OCI-LY3 (cell line): ENCODE results near the gene CEP43.
A peak's percentile ranks its signal among the peaks of the same experiment; 100 is the strongest.
"Not testable (repeated sequence)": the region's sequence is repeated elsewhere in the genome, so short reads cannot be mapped to it uniquely, and the experiment has no call there.

Experiments used
- H2AFZ ChIP-seq: fragments of 200-600, 300-600 bp; shearing (Covaris generic); 2 replicates; pipeline ENCODE4 v1.6.0; 2014; ENCODE audit warnings: antibody characterized with exemption, low read depth, low read length
- H3K27ac ChIP-seq: fragments of 200-600, 300-600 bp; sonication (generic); 2 replicates; pipeline ENCODE4 v1.5.1; 2014; ENCODE audit warnings: mild to moderate bottlenecking, low read length, moderate library complexity, mixed read lengths
- H3K27me3 ChIP-seq: fragments of 200-600, 300-600 bp; sonication (generic); 2 replicates; pipeline ENCODE4 v1.6.1; 2014; ENCODE audit warnings: low read depth, low read length, mixed read lengths
- H3K36me3 ChIP-seq: fragments of 200-600, 300-600 bp; sonication (generic); replicated peaks from 2 replicates; pipeline ENCODE3; 2014; ENCODE audit warnings: low read depth, low read length, mixed read lengths
- H3K4me1 ChIP-seq: fragments of 300-600, 200-600 bp; sonication (generic); 2 replicates; pipeline ENCODE4 v1.6.1; 2014; ENCODE audit warnings: low read length, mixed read lengths
- H3K4me2 ChIP-seq: fragments of 200-600, 300-600 bp; sonication (generic); 2 replicates; pipeline ENCODE4 v1.6.1; 2014; ENCODE audit warnings: low read length, mixed read lengths
- H3K4me3 ChIP-seq: fragments of 300-600, 200-600 bp; sonication (generic); 2 replicates; pipeline ENCODE4 v1.5.1; 2014; ENCODE audit warnings: antibody characterized with exemption, mild to moderate bottlenecking, low read length, moderate library complexity
- H3K79me2 ChIP-seq: fragments of 300-600, 200-600 bp; shearing (Covaris generic); 2 replicates; pipeline ENCODE4 v1.6.1; 2014; ENCODE audit warnings: mild to moderate bottlenecking, low read length, mixed read lengths
- H3K9ac ChIP-seq: fragments of 300-600, 200-600 bp; shearing (Covaris generic); 2 replicates; pipeline ENCODE4 v1.6.0; 2014; ENCODE audit warnings: mild to moderate bottlenecking, low read length, moderate library complexity
- H3K9me3 ChIP-seq: fragments of 200-600, 300-600 bp; shearing (Covaris generic); 2 replicates; pipeline ENCODE4 v1.6.1; 2014; ENCODE audit warnings: low read length, mixed read lengths; ENCODE audit not compliant: insufficient read depth
- H4K20me1 ChIP-seq: fragments of 200-600, 300-600 bp; sonication (generic); 2 replicates; pipeline ENCODE4 v1.6.1; 2016; ENCODE audit warnings: low read length, mixed read lengths; ENCODE audit not compliant: insufficient read depth
- EZH2phosphoT487 ChIP-seq: fragments of 200-600 bp; shearing (Covaris generic); IDR thresholded peaks from 2 replicates; pipeline ENCODE4 v1.6.1; 2018; ENCODE audit warnings: antibody characterized with exemption, mixed run types, low read depth
- TF ChIP-seq, protein P1 (sequence below): fragments of 200-600, 300-600 bp; sonication (generic); IDR thresholded peaks from 2 replicates; pipeline ENCODE4 v1.5.1; 2014; ENCODE audit warnings: antibody characterized with exemption, low read length, low read depth

CEP43 gene

DNA sequence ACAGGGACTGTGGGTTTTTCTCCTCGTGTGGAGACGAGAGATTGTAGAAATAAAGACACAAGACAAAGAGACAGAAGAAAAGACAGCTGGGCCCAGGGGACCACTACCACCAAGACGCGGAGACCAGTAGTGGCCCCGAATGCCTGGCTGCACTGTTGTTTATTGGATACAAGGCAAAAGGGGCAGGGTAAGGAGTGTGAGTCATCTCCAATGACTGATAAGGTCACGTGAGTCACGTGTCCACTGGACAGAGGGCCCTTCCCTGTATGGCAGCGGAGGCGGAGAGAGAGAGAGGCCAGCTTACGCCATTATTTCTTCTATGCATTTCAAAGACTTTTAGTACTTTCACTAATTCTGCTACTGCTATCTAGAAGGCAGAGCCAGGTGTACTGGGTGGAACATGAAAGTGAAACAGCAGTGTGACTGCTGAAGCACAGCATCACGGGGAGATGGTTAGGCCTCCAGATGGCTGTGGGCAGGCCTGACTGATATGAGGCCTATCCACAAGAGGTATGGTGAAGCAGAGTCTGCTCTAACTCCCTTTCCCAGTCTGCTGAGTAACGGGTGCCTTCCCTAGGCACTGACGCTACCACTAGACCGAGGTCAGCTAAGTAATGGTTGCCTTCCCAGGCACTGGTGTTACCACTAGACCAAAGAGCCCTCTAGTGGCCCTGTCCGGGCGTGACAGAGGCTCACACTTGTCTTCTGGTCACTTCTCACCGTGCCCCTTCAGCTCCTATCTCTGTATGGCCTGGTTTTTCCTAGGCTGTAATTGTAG, 48.1 kb upstream of the CEP43 start:
- peak overlapping the region; percentile 70 for H3K4me3 ChIP-seq
- not testable (repeated sequence) for H3K79me2 ChIP-seq, H3K9me3 ChIP-seq, H2AFZ ChIP-seq
- H3K9ac ChIP-seq, result peak overlapping the region; percentile 51; the same call in 1 of the 2 replicates
- peaks cover 18% of the 10 kb centered on the region for H3K36me3 ChIP-seq
- H4K20me1 ChIP-seq, result peaks cover 34% of the 10 kb centered on the region
- TF ChIP-seq, protein P1, sequence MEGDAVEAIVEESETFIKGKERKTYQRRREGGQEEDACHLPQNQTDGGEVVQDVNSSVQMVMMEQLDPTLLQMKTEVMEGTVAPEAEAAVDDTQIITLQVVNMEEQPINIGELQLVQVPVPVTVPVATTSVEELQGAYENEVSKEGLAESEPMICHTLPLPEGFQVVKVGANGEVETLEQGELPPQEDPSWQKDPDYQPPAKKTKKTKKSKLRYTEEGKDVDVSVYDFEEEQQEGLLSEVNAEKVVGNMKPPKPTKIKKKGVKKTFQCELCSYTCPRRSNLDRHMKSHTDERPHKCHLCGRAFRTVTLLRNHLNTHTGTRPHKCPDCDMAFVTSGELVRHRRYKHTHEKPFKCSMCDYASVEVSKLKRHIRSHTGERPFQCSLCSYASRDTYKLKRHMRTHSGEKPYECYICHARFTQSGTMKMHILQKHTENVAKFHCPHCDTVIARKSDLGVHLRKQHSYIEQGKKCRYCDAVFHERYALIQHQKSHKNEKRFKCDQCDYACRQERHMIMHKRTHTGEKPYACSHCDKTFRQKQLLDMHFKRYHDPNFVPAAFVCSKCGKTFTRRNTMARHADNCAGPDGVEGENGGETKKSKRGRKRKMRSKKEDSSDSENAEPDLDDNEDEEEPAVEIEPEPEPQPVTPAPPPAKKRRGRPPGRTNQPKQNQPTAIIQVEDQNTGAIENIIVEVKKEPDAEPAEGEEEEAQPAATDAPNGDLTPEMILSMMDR, result peak; percentile 52
- H3K27ac ChIP-seq, result peak overlapping the region; percentile 89
- peaks cover 51% of the 10 kb centered on the region for H3K4me1 ChIP-seq
- peak overlapping the region; percentile 98 for H3K4me2 ChIP-seq
- H3K27me3 ChIP-seq, result peaks cover 19% of the 10 kb centered on the region

DNA sequence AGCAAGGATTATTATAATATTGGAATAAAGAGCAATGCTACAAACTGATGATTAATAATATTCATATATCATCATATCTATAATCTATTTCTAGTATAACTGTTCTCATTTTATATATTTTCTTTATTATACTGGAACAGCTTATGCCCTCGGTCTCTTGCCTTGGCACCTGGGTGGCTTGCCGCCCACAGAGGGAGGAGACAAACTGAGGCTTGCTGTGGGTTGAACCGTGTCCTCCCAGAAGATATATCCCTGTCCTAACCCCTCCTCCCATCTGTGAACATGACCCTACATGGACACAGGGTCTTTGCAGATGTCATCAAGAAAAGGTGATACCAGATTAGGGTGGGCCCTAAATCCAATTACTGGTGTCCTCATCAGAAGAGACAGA, 47.5 kb upstream of the CEP43 start:
- H3K9me3 ChIP-seq, result no peaks in the 10 kb centered on the region
- H3K79me2 ChIP-seq, result no peaks in the 10 kb centered on the region
- no peak for TF ChIP-seq EZH2phosphoT487
- TF ChIP-seq, protein P1, result no peak
- H3K27me3 ChIP-seq, result peaks cover 19% of the 10 kb centered on the region
- H4K20me1 ChIP-seq, result peaks cover 34% of the 10 kb centered on the region
- H2AFZ ChIP-seq, result no peak overlapping the region
- H3K4me3 ChIP-seq, result peak overlapping the region; percentile 30; the same call in 1 of the 2 replicates
- H3K27ac ChIP-seq, result peak overlapping the region; percentile 89
- H3K4me2 ChIP-seq, result peak overlapping the region; percentile 98; the same call in 1 of the 2 replicates
- H3K9ac ChIP-seq, result no peak overlapping the region
- H3K36me3 ChIP-seq, result peaks cover 14% of the 10 kb centered on the region
- peaks cover 51% of the 10 kb centered on the region for H3K4me1 ChIP-seq

DNA sequence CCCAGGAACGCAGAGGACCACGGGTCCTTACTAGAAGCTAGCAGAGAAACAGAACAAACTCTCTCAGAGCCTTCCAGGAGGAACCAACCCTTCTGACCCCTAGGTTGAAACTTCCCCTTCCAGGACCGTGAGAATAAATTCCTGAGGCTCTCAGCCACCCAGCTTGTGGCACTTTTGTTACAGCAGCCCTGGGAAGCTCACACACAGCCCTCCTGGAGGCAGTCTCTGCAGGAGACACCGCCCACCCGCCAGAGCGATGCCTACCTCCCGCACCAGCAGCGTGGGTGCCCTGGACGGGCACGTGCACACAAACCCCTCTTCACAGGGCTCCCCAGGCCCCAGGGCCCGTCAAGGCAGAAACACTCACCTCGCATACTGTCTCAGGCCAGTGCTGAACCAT, 47.1 kb upstream of the CEP43 start:
- Histone ChIP-seq H3K27ac (peak overlapping the region; percentile 89; the same call in 1 of the 2 replicates), H3K4me2 (peak overlapping the region; percentile 98; the same call in 1 of the 2 replicates)

More for the DNA sequence above, 47.1 kb upstream of the CEP43 start:
- Histone ChIP-seq H3K27me3 (peaks cover 19% of the 10 kb centered on the region), H3K4me3 (peak overlapping the region; percentile 30; the same call in 1 of the 2 replicates), H2AFZ (no peak overlapping the region), H3K4me1 (peaks cover 54% of the 10 kb centered on the region), H3K79me2 (no peaks in the 10 kb centered on the region), H3K9me3 (no peaks in the 10 kb centered on the region), H3K9ac (no peak overlapping the region), H4K20me1 (peaks cover 33% of the 10 kb centered on the region), H3K36me3 (peaks cover 14% of the 10 kb centered on the region)
- no peak for TF ChIP-seq EZH2phosphoT487
- TF ChIP-seq, protein P1, result no peak
